GM19035 (cell line): ENCODE results near the gene TBC1D9B.
A peak's percentile ranks its signal among the peaks of the same experiment; 100 is the strongest.

Experiments used
- ATAC-seq: cut with Tn5 transposase; IDR thresholded peaks from one replicate; pipeline ENCODE4 v1.9.1; 2021; ENCODE audit not compliant: unreplicated experiment

TBC1D9B gene

DNA sequence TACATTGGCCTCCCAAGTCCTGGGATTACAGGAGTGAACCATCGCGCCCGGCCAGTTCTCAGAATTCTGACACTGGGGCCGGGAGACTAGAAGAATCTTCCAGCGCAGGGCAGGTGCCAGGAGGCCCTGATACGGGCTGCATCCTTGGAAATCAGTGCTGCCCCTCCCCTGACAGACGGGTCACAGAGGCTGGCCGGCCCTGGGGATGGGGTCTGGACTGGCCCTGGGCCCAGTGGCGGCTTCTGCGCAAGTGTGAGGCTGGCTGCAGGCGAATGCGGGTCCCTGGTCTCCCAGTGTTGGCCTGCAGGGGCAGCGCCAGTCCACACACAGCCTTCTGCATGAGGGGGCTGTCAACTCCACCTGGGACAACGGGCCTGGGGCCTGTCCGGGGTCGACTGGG lies 831 bp upstream of the TBC1D9B start:
- ATAC-seq, result no peak

- ATAC-seq, result peak; percentile 19
Measured at GRCh38 chr5:179906795-179907555, 722 bp downstream of the TBC1D9B start.

- ATAC-seq, result no peak
Measured at GRCh38 chr5:179906294-179906794, 1.4 kb downstream of the TBC1D9B start.

- no peak for ATAC-seq
Measured at GRCh38 chr5:179905161-179905560, 2.5 kb downstream of the TBC1D9B start.

DNA sequence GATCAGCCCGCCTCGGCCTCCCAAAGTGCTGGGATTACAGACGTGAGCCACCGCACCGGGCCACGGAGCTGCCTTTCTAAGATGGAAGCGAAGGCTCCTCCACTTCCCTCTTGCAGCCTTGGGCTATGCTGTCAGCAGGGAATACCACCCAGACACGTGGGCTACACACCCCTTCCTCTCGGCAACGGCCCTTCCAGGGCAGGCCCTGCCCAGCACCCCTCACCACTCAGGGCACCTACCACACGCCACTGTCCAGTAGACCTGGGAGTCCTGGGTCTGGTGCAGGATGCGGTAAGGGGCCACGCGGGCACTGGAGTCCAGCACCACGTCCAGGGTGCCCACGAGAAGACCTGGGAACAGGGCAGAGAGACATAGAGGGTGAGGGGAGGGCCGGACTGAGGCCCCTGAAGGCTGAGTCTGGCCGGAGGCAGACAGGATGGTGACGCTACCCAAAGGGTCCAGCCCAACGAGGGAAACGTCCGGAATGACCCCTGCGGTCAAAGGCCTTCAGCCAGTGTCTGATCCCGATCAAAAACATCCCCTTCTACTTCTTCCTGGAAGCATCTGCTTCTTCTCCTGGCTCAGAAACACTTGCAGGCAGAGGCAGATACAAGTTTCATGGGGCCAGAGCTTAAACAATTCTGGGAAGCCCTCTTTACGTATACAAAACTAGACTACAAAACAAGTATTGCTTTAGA lies 3.1 kb downstream of the TBC1D9B start:
- no peak for ATAC-seq

- ATAC-seq, result no peak
Measured at GRCh38 chr5:179902763-179903158, 4.9 kb downstream of the TBC1D9B start.

DNA sequence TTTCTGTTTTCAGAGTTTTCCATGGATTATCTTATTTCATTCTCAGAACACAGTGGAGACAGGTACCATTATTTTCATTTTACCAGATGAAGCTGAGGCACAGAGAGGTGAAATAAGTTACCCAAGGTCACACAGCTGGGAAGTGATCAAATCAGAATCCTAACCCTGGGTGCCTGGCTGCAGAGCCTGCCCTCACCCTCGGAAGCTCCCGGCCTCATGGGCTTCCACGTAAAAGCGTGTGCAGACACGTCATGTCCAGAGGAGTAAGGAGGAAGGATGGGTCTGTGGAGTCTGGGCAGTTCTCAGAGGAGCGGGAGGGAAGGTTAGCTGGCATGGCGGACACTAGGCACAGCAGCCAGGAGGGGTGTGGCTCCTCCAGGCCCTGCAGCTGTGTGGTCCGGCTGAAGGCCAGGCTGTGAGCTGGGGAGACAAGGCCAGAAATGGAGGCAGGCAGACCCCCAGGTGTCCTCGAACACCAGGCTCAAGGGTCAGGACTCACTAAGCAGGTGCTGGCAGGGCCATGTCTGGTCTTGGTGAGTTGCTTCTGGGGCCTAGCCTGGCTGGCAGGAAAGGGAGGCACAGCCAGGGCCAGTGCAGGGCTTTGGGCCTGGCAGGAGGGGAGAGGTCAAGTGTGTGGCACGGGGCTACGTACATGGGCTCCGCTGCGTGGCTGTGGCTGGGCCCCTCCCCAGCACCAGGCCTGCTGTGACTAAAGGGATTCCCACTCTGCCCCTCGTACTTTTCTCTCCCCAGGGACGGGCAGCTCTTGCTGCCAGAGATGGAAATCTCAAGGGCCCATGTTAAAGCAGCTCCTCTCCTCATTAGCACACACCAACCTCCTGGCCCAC lies 5.6 kb downstream of the TBC1D9B start:
- no peak for ATAC-seq

DNA sequence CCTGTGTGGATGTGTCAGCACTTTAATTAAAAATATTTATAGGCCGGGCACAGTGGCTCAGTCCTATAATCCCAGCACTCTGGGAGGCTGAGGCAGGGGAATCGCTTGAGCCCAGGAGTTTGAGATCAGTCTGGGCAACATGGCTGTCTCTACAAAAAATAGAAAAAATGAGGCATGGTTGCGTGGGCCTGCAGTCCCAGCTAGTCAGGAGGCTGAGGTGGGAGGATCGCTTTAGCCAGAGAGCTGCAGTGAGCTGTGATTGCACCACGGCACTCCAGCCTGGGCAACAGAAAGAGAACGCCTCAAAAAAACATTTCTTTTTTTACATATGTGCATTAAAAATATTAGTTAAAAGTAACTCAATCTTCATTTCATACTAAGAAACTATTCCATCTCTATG lies 6.2 kb downstream of the TBC1D9B start:
- no peak for ATAC-seq

DNA sequence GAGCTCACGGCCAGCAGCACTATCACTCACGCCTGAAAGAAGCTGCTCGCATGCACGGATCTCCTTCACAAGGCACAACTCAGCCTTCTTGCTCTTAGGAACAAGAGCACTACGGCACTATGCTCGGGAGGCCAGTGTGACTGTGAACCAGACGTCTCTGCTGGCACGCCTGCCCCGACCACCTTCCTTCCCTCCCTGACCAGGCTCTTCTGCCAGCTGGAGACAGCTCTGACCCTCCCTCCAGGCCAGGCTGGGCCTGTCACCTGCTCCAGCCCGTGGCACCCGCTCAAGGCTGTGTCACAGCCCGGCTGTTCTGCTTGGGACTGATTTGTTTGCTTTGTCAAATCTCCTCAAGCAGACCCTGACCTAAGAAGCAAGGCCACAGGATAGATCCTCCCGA lies 7.0 kb downstream of the TBC1D9B start:
- ATAC-seq, result no peak

DNA sequence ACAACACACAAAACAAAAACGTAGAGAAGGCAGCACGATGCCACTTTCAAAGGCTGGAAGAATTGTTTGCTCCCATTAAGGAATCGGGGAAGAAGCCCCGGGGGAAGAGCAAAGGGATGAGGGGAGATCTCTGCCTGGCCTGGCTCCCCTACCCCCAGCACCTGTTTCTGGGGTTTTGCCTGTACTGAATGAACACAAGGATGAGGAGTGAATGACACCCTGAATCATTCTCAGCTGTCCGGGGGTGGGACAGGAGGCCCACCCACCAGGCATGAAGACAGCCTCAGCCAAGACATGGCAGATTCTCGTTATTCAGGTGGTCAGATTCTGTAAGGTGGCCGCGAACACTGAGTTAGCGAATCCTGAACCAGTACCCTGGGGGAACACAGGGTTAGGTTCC lies 7.5 kb downstream of the TBC1D9B start:
- no peak for ATAC-seq

DNA sequence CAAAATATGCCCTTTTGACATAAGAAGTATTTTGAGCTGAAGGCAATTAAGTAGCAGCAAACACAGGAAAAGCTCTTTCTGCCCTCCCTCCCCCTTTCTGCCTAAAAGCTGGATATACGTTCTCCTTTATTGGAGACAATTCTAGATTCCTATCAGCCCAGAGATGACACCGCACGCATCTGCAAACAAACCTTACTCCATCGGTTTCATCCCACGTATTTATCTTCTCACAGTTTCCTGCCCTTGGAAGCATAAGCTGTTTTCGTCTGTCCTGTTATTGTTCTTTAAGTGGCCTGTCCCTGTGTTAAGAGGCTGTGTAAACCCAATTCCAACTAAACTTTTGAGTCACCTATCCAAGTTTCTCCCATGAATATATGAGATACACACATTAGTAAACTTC lies 11.8 kb downstream of the TBC1D9B start:
- no peak for ATAC-seq

DNA sequence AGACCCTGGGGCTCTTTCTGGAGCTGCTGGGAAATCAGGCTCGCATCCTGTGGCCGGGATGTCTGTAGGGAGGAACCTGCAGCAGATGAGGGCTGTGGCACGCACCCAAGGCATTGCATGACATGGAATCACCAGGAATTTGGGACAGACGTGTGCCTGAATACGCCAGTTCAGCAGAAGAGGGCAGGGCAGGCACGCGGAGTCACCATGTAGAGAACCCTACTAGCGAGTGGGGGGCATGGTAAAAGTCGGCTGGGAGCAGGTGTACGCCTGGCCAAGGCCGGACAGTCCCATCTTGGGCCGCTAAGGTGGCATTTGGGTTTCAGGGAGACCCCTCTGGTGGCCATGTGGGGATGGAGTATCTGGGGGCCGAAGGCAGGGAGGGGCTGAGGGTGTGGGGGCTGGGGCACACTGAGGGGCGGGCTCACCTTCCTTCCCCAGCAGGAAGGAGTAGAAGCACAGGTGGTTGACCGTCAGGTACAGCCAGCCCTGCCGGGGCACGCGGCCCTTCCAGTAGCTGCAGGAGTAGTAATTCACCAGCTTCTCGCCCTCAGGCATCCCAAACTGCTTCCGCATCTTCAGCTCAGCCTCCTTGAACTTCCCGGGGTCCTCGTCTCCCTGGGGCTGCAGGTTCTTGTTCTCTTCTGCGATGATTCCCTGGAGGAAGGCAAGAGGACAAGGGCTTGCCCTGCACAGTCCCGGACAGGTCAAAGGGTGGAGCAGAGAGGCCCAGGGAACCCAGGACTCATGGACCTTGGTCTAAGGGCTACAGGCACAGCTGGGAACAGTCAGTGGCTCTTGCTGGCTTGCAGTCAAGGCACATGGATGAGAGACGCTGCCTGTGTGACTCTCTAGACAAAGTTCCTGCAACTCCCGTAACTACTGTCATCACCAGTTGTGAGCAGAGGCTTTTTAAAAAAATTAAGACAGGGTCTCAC lies 13.5 kb downstream of the TBC1D9B start:
- ATAC-seq, result no peak

GRCh38 chr5:179893076-179893957 lies 14.4 kb downstream of the TBC1D9B start:
- ATAC-seq, result no peak

GRCh38 chr5:179892255-179892654 lies 15.4 kb downstream of the TBC1D9B start:
- ATAC-seq, result no peak

DNA sequence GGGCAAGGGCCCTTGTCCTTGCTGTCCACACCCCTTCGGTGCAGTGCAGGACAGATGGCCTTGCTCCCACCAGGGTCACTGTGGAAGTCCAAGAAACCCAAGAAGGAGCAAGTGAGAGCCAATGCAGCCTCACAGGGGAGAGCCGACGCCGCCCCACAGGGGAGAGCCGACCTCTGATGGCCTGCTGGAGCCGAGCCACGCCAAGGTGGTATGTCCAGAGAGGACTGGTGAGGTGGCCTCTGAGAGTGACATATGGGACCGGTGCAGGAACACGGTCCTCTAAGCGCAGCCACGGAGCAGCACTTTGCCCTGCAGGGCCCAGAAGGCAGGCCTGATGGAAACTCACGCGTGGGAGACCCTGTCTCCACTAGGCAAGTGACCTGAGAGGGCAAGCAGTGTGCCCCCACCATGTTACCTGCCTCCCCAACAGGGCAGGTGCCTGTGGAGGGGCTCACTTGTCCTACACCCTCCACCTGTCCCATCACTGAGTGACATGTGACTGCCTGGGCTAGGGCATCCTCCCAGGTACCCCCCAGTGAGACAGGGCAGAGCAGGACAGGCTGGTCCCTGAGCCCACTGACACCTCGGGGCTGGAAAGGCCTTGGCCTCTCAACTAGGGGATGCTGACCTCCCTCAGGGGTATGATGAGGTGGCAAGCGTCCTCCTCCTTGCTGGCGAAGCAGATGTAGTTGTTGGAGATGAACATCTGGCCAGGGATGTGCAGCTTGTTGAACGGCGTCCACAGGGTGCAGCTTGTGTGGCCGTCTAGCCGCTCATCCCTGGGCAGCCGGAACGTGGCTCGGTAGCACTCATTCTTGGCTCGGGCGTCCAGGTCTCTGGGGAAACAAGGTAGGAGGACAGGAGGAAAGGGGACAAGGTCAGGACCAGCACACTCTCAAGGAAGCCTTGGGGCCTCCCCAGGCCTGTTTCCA lies 16.7 kb downstream of the TBC1D9B start:
- no peak for ATAC-seq

DNA sequence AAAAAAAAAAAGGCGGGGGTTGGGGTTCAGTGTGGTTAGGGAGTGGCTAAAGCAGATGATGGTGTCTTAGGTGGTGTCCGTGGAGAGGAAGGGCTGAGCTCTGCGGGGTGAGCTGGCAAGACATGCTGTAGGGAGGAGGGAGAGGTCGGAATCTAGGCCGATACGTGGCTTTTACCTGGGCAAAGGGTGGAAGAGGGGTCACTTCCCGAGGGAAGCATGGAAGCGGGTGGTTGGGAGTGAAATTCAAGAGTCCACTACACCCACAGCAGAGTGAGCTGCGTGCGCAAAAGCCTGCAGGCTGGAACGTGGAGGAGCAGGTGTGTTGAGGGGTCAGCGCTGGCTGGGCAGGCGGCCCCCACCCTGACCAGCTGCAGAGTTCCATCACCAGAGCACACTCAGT lies 17.8 kb downstream of the TBC1D9B start:
- no peak for ATAC-seq

DNA sequence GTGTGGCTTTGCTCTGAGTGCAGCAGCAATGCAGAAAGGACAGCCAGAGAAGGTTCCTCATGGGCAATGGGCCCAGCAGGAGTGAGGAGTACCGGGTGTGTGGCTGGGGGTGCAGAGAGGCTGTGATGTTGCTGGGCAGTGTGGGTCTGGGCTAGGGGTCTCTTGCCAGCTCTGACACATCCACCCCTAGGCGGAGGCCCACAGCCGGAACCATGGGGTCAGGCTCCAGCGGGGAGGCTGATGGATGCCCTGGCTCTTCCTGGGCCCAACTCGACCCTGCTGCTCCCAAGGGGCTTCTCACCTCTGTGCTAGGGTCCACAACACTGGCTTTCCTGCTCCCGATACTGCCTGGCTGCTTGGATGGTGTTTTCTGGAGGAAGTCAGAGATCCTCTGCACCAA lies 19.9 kb downstream of the TBC1D9B start:
- no peak for ATAC-seq

DNA sequence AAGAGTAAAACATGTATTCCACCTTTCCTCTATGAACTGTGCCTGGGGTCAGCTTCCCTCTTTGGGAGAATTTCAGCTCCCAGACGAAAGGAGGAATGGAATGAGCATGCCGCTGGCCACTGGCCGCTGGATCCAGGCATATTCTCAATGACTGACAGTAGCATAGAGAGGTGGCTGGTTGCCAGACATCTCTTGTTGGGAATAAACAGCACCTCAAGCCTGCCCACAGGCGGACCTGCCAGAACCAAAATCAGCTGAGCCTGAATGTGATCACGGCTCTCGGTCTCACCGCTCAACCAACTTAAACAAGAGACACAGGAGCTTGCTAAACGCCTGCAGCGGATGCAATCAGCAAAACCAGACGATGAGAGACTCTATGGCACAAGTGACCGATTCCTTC lies 20.6 kb downstream of the TBC1D9B start:
- ATAC-seq, result no peak
